ENCODE data around the gene PCTP.

GRCh38 chr17:55762086-55762858 lies 11.4 kb downstream of the PCTP start:
- no peak for TF ChIP-seq GATA2 (IDR thresholded peaks at IDR 0.05; ENCODE audit: low read depth, low read length)
- TF ChIP-seq GATA3 (IDR thresholded peaks at IDR 0.05; ENCODE audit: low read depth, low read length): no peak
